C1 segment of cervical spinal cord (tissue), 14 donors: Measurements from ENCODE around the gene RAP1GAP2.

Experiments
- DNase-seq, 14 donors: peaks; one replicate each; lab custom pipeline; 2025; lab: John Stamatoyannopoulos, UW

RAP1GAP2 gene

DNA sequence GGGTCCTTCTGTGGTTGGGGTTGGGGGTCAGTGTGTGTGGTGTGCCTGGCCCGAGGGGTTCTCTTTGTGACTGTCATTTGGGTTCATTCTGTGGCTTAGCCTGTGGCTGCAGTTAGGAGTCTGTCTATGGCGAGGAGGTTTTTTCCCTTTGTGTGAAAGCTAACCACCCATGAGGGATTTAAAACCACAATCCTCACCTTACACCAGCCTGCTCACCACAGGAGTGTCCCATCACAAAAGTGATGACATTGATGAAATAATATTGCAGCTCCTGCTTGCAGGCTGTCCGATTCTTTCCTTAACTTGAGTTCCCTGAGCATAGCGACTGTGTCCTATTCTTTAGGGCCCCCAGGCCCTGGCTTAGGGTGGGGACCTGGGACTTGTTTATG, 113.6 kb downstream of the RAP1GAP2 start:
- DNase-seq: no peak

GRCh38 chr17:2911035-2911754, 115.0 kb downstream of the RAP1GAP2 start:
- DNase-seq: peak in 1 of 14 donors; percentile 47

DNA sequence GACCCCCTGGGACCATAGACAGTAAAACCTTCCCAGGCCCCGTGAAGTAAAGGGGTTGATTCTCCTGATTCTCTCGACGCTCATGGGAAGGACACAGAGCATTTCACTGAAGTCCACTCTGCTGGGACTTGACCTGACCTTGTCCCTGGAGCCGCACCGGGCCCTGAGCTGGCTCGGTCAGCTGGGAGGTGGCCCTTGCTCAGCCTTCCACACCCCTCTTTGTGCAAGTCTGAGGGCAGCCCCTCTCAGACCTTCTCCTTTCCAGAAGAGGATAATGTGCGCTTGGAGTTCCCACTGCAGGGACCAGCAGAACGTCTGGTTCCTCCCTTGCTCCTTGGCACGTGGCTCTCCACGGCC, 115.5 kb downstream of the RAP1GAP2 start:
- DNase-seq: no peak

- no peak for DNase-seq
Measured at GRCh38 chr17:2912754-2913153, 116.5 kb downstream of the RAP1GAP2 start.

- no peak for DNase-seq
Measured at GRCh38 chr17:2916461-2916860, 120.2 kb downstream of the RAP1GAP2 start.

DNA sequence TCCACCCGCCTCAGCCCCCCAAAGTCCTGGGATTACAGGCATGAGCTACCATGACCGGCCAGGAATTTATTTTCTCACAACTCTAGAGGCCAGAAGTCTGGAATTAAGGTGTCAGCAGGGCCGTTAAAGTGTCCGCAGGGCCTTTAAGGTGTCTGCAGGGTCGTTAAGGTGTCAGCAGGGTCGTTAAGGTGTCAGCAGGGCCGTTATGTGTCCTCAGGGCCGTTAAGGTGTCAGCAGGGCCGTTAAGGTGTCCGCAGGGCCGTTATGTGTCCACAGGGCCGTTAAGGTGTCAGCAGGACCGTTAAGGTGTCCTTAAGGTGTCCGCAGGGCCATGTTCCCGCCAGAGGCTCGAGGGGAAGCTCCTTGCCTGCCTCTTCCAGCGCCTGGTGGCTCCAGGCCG, 125.2 kb downstream of the RAP1GAP2 start:
- no peak for DNase-seq

DNA sequence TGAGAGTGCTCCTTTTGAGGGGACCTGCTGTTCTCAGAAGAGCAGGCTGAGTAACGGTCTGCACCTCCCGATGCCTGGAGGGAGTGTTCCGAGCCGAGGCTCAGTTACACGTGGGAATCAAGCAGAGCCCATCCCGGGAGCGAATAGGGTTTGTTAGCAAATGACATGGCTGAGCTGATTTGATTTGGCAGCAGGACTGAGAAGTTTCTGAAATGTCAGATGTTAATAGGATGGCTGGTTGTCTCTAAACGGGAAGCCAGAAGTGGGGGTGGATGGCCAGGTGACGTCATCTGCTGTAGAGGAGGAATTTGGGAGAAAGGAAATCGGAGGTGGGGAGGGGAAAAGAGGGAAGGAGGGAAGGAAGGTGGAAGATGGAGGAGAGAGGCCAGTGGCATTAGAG, 128.0 kb downstream of the RAP1GAP2 start:
- no peak for DNase-seq

- DNase-seq: no peak
Measured at GRCh38 chr17:2925011-2925410, 128.8 kb downstream of the RAP1GAP2 start.

DNA sequence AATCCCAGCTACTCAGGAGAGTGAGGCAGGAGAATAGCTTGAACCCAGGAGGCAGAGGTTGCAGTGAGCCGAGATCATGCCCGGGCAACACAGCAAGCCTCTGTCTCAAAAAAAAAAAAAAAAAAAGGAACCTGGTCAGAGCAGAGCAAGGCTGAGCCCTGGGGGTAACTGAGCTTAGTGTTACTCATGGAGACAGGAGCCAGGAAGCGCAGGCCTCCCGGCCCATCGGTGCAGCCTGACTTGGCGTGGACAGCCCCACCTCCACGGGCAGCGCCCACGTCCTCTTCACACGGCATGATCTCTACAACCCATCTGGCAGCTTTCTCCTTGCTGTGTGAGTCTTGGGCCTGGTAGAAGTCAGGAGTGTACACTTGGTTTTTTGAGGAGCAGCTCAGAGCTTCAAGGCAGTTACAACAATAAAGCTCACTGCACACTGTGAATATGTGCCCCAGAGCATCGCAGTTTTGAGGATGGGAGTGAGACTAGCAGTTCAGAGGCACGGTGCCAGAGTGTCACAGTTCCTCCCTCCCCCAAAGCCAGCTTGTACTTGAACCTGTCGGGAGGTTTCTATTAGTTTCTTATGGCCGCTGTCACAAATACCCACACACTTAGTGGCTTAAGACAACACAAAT, 129.9 kb downstream of the RAP1GAP2 start:
- peak in 2 of 14 donors; percentile 9 to 29 for DNase-seq

- no peak for DNase-seq
Measured at GRCh38 chr17:2928294-2928890, 132.2 kb downstream of the RAP1GAP2 start.

DNA sequence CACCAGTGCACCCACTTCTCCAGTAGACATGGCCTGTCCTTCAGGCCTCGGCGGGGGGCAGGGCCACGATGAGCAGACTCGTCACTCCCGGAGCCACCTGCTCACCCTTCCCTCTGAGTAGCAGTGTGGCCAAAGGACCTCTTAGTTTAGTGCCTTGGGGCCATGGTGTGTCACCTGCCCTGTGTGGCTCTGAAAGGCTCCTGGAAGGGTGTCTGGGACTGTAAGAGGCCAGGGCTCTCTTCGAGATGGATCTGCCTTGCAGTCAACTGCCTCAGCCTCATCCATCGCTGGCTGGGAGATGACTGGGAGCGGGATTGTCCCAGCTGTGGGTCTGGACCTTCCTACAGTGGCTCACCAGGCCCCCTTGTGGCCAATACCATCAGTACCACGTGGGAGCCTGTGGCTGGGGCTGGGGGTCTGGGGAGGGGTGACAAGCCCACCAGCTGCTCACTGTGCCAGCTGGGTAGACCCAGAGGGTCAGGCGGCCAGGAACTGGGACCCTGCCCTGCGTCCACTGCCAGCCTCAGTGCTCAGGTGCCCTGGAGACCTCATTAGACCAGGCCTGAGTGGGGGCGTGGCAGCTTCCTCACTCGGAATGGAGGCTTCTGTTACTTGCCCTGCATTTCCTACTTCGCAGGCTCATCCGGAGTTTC, 133.8 kb downstream of the RAP1GAP2 start:
- no peak for DNase-seq

GRCh38 chr17:2931876-2932275, 135.6 kb downstream of the RAP1GAP2 start:
- no peak for DNase-seq

GRCh38 chr17:2932946-2933345, 136.7 kb downstream of the RAP1GAP2 start:
- DNase-seq: no peak

GRCh38 chr17:2933606-2934005, 137.4 kb downstream of the RAP1GAP2 start:
- DNase-seq: no peak

GRCh38 chr17:2935632-2936031, 139.4 kb downstream of the RAP1GAP2 start:
- DNase-seq: no peak

DNA sequence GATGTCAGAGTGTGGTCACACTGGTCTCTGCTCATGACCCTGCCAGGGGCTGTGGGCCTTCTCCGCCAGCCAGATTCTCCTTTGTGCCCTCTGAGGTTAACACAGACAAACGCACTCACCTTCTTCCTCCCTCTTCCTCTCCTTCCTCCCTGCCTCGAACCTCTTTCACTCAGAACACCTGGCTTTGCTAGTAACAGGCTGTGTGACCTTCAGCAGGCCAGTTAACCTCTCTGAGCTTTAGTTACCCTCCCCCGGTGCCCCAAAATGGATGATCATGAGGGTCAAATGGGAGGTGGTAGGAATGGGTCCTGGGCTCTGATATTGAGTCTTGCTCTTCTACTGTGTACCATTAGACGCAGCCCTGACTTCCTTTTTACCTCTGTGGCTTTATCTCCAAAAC, 140.1 kb downstream of the RAP1GAP2 start:
- no peak for DNase-seq

DNA sequence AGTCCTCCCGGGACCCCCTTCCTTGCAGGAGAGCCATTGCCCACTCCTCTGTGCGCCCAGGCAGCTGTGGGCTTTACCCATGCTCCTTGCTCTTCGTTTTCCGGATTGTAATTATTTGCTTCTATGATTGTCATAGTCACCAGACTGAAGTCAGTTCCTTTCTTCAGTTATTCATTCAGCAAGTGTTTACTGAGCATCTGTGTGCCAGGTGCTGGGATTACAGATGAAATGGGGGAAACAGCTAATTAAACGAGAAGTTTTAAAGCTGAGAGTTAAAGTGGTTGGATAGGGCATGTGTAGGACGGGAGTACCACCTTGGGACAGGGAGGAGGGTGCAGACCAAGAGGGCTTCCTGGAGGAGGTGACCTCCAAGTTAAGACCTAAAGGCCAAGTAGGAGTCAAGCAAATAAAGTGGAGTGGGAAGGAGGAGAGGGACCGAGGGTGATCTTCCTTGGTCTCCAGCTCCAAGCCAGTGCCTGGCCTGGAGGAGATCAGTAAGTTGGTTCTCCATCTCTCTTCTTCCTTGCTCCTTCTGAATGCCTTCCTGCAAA, 140.6 kb downstream of the RAP1GAP2 start:
- DNase-seq: no peak

GRCh38 chr17:2937331-2938003, 141.2 kb downstream of the RAP1GAP2 start:
- DNase-seq: no peak

DNA sequence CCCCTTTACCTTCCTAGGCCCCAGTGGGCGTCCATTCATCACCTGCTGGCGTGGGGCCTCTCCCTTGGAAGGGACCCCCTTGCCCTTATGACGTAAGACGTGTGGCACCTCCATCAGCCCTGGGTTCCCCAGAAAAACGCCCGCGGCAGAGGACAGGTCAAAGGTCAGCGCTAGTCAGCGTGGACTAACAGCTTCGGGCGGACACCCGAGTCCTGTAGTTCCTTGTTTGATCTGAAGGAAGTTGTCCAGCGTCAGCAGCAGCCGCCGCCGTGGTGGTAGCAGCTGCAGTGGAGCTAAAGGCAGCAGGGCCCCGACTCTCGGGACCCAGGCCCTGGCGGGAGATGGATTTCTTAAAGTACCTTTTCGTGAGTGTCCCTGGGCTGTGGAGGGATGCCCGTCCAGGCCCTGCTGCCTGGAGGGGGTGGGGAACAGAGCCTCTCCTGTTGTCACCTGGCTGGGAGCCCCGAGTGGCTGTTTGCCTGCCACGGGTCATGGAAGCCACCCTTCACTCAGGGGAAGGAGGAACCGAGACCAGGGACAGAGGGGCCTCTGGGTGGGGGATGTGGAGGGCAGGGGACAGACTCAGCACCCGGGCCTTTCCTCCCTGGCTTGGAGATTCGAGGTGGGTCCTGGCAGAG, 143.6 kb downstream of the RAP1GAP2 start:
- peak in 9 of 14 donors; percentile 9 to 84 (median 58) for DNase-seq

DNA sequence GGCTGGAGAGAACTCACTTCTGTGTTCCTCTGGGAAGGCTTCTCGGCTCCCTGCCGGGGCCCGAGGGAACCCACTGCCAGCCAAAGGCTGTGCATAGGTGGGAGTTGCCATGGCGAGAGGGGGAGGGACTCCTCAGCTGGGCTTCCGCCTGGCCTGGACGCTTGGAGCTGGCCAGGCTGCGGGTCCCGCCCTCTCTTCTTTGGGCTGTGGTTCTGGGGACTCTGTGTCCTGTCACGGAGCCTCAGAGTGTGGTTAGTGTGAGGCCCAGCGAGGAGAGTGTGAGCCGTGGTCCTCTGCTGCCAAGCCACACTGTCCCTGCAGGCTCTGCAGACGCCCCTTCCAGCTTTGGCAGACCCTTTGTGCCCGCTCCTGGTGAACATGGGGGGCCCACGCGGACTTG, 144.1 kb downstream of the RAP1GAP2 start:
- peak in 10 of 14 donors; percentile 28 to 84 (median 72) for DNase-seq

DNA sequence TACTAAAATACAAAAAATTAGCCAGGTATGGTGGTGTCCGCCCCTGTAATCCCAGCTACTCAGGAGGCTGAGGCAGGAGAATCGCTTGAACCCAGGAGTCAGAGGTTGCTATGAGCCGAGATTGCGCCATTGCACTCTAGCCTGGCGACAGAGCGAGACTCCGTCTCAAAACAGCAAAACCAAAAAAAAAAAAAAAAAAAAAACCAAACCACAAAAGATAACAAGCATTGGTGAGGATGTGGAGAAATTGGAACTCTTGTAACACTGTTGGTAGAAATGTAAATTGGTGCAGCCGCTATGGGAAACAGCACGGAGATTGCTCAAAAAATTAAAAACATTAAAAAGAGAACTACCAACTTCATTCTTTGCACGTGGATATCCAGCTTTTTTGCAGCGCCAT, 147.7 kb downstream of the RAP1GAP2 start:
- no peak for DNase-seq
